GM18868 (cell line): ENCODE measurements around the gene ASIC1.
"Not testable (repeated sequence)": the region's sequence is repeated elsewhere in the genome, so short reads cannot be mapped to it uniquely, and the experiment has no call there.

Experiments used
- ATAC-seq: cut with Tn5 transposase; IDR thresholded peaks from one replicate; pipeline ENCODE4 v1.9.1; 2021; ENCODE audit warnings: mild to moderate bottlenecking, moderate library complexity; ENCODE audit not compliant: unreplicated experiment

The ASIC1 gene

GRCh38 chr12:50057000-50057841 lies at the start of gene ASIC1:
TSS of gene ASIC1 (plus strand) at chr12:50057596. CDS start at chr12:50058767, 1,171 bp downstream.
- ATAC-seq = no peak

GRCh38 chr12:50013361-50014147 lies 43.8 kb upstream of the ASIC1 start:
- ATAC-seq = no peak

- no peak for ATAC-seq
Measured at GRCh38 chr12:50014342-50014741, 43.1 kb upstream of the ASIC1 start.

- ATAC-seq = no peak
Measured at GRCh38 chr12:50016501-50017475, 40.6 kb upstream of the ASIC1 start.

- ATAC-seq = no peak
Measured at GRCh38 chr12:50017641-50018040, 39.8 kb upstream of the ASIC1 start.

GRCh38 chr12:50018154-50018553 lies 39.2 kb upstream of the ASIC1 start:
- ATAC-seq = no peak

- no peak for ATAC-seq
Measured at GRCh38 chr12:50018968-50019367, 38.4 kb upstream of the ASIC1 start.

GRCh38 chr12:50019524-50019923 lies 37.9 kb upstream of the ASIC1 start:
- no peak for ATAC-seq

- no peak for ATAC-seq
Measured at GRCh38 chr12:50021031-50021430, 36.4 kb upstream of the ASIC1 start.

- ATAC-seq = no peak
Measured at GRCh38 chr12:50022903-50023302, 34.5 kb upstream of the ASIC1 start.

GRCh38 chr12:50024227-50024626 lies 33.2 kb upstream of the ASIC1 start:
- ATAC-seq = no peak

- no peak for ATAC-seq
Measured at GRCh38 chr12:50024805-50025186, 32.6 kb upstream of the ASIC1 start.

- peak; percentile 96 for ATAC-seq
Measured at GRCh38 chr12:50025187-50026059, 32.0 kb upstream of the ASIC1 start, which contains the start of gene RACGAP1. TSS of gene RACGAP1 (minus strand) at chr12:50025494. CDS start at chr12:50016715, 8,779 bp downstream.

- ATAC-seq = no peak
Measured at GRCh38 chr12:50026691-50027090, 30.7 kb upstream of the ASIC1 start.

- ATAC-seq = not testable (repeated sequence)
Measured at GRCh38 chr12:50030449-50030848, 26.9 kb upstream of the ASIC1 start.

GRCh38 chr12:50032515-50032853 lies 24.9 kb upstream of the ASIC1 start:
- no peak for ATAC-seq

GRCh38 chr12:50032854-50033581 lies 24.4 kb upstream of the ASIC1 start:
- no peak for ATAC-seq

GRCh38 chr12:50038336-50038735 lies 19.1 kb upstream of the ASIC1 start:
- ATAC-seq = no peak

- no peak for ATAC-seq
Measured at GRCh38 chr12:50039151-50039835, 18.1 kb upstream of the ASIC1 start.
